GM23338 (cell line): ENCODE data around the gene PSMA8. TPM values are rescaled to one million over a fixed set of nuclear protein-coding genes. Genes with fewer than 3 reads are reported as not detected.

Source experiments
- ATAC-seq: fragments of 200-7000 bp; cut with Tn5 transposase; 3 replicates; pipeline ENCODE4 v1.9.1; 2020
- DNase-seq: peaks from one replicate; pipeline ENCODE4 v3.0.0-alpha.2; 2015; ENCODE audit warnings: low spot score
- H2AFZ ChIP-seq: fragments of 200-600 bp; sonication (generic); 2 replicates; pipeline ENCODE4 v1.8.0; 2016; ENCODE audit warnings: antibody characterized with exemption, mild to moderate bottlenecking, moderate library complexity
- H3F3A ChIP-seq: fragments of 200-600 bp; sonication (generic); replicated peaks from 2 replicates; pipeline ENCODE4 v1.8.0; 2017; ENCODE audit warnings: antibody characterized with exemption, mixed run types, low read depth
- H3K27ac ChIP-seq: fragments of 200-600 bp; sonication (generic); 2 replicates; pipeline ENCODE4 v1.6.1; 2016; ENCODE audit warnings: low read depth
- H3K27me3 ChIP-seq: fragments of 200-600 bp; sonication (generic); 2 replicates; pipeline ENCODE4 v1.8.0; 2016; ENCODE audit warnings: mild to moderate bottlenecking, mixed run types, moderate library complexity; ENCODE audit not compliant: insufficient read depth
- H3K36me3 ChIP-seq: fragments of 200-600 bp; sonication (generic); 2 replicates; pipeline ENCODE4 v1.8.0; 2016; ENCODE audit warnings: mild to moderate bottlenecking; ENCODE audit not compliant: insufficient read depth
- H3K4me1 ChIP-seq: fragments of 200-600 bp; sonication (generic); 2 replicates; pipeline ENCODE4 v1.8.0; 2016; ENCODE audit warnings: mild to moderate bottlenecking, moderate library complexity; ENCODE audit not compliant: insufficient read depth
- H3K4me2 ChIP-seq: fragments of 200-600 bp; sonication (generic); 2 replicates; pipeline ENCODE4 v1.7.1; 2017; ENCODE audit warnings: mixed run types
- H3K4me3 ChIP-seq: fragments of 200-600 bp; sonication (generic); 2 replicates; pipeline ENCODE4 v1.6.1; 2016; ENCODE audit warnings: mixed run types
- H3K79me2 ChIP-seq: fragments of 200-600 bp; sonication (generic); replicated peaks from 2 replicates; pipeline ENCODE4 v1.8.0; 2017; ENCODE audit warnings: mild to moderate bottlenecking; ENCODE audit not compliant: insufficient read depth
- H3K9me2 ChIP-seq: fragments of 200-600 bp; sonication (generic); 2 replicates; pipeline ENCODE4 v1.8.0; 2017; ENCODE audit not compliant: insufficient read depth
- H4K20me1 ChIP-seq: fragments of 200-600 bp; sonication (generic); replicated peaks from 2 replicates; pipeline ENCODE4 v1.8.0; 2017; ENCODE audit warnings: mild to moderate bottlenecking; ENCODE audit not compliant: insufficient read depth
- H3K27ac Mint-ChIP-seq: 2 replicates; pipeline ENCODE4 v1.8.0; 2020; ENCODE audit warnings: inconsistent platforms, mild to moderate bottlenecking, moderate library complexity, mixed read lengths
- H3K27me3 Mint-ChIP-seq: 3 replicates; pipeline ENCODE4 v1.8.0; 2022; ENCODE audit warnings: low read depth, mild to moderate bottlenecking, moderate library complexity, mixed read lengths, inconsistent platforms; ENCODE audit not compliant: insufficient read depth, poor library complexity
- H3K36me3 Mint-ChIP-seq: 3 replicates; pipeline ENCODE4 v1.8.0; 2021; ENCODE audit warnings: low read depth, mild to moderate bottlenecking, inconsistent platforms, moderate library complexity, mixed read lengths
- H3K4me1 Mint-ChIP-seq: 3 replicates; pipeline ENCODE4 v1.8.0; 2020; ENCODE audit warnings: mild to moderate bottlenecking, inconsistent platforms, mixed read lengths
- H3K4me3 Mint-ChIP-seq: 3 replicates; pipeline ENCODE4 v1.8.0; 2021; ENCODE audit warnings: moderate library complexity, mild to moderate bottlenecking, inconsistent platforms, mixed read lengths
- H3K9me3 Mint-ChIP-seq: 3 replicates; pipeline ENCODE4 v1.8.0; 2020; ENCODE audit warnings: moderate library complexity, mild to moderate bottlenecking, inconsistent platforms, mixed read lengths
- CTCF ChIP-seq, 2 experiments: fragments of 200-600 bp in 1 of 2; sonication (generic) in 1 of 2; conservative IDR thresholded peaks; 2 replicates each; pipeline versions ENCODE4 v1.5.1 to v1.6.1; 2016 to 2017; ENCODE audit warnings: antibody characterized with exemption in 2 of 2, low read depth in 2 of 2, mild to moderate bottlenecking in 2 of 2, moderate library complexity in 1 of 2
- REST ChIP-seq: IDR thresholded peaks from one replicate; pipeline ENCODE4 v1.6.1; 2018; ENCODE audit warnings: antibody characterized with exemption; ENCODE audit not compliant: unreplicated experiment
- STAT1 ChIP-seq: IDR thresholded peaks from one replicate; pipeline ENCODE4 v1.6.1; 2016; ENCODE audit warnings: antibody characterized with exemption; ENCODE audit not compliant: unreplicated experiment
- polyA plus RNA-seq: library from polyadenylated mRNA; unstranded; fragments of >200 nt; fragmentation: Nextera tagmentation; extraction: Ambion mirVana; gene quantifications from 2 replicates; pipeline ENCODE4 v1.2.1, GENCODE V29; 2016
- total RNA-seq: library from RNA; depleted of rRNA; stranded (reverse); fragments of >200 nt; shearing (Covaris generic); gene quantifications from 2 replicates; pipeline ENCODE4 v1.2.3, GENCODE V29; 2014
- TF ChIP-seq, protein P1 (sequence below): fragments of 250-450 bp; sonication (Bioruptor Pico); IDR thresholded peaks from 2 replicates; pipeline ENCODE4 v1.5.0; 2020; ENCODE audit warnings: mild to moderate bottlenecking, moderate library complexity

Gene PSMA8
- total and polyA plus RNA-seq, 2 experiments from 2014 or later, result not detected

- no peaks in the 10 kb centered on the region for H3K36me3 Mint-ChIP-seq
- DNase-seq (no peak), ATAC-seq (no peak)
- Histone ChIP-seq H3K4me2 (no peak overlapping the region), H3K9me2 (no peaks in the 10 kb centered on the region), H3K4me1 (no peaks in the 10 kb centered on the region), H2AFZ (peak overlapping the region; percentile 40), H4K20me1 (no peaks in the 10 kb centered on the region), H3K4me3 (no peak overlapping the region), H3K27ac (no peak overlapping the region), H3K79me2 (no peaks in the 10 kb centered on the region), H3F3A (no peaks in the 10 kb centered on the region), H3K27me3 (no peaks in the 10 kb centered on the region), H3K36me3 (no peaks in the 10 kb centered on the region)
- TF ChIP-seq STAT1 (no peak), REST (no peak), CTCF (conservative IDR thresholded peaks at IDR 0.05; ENCODE audit: low read depth in 2 of 2) (no peak)
- TF ChIP-seq, protein P1, sequence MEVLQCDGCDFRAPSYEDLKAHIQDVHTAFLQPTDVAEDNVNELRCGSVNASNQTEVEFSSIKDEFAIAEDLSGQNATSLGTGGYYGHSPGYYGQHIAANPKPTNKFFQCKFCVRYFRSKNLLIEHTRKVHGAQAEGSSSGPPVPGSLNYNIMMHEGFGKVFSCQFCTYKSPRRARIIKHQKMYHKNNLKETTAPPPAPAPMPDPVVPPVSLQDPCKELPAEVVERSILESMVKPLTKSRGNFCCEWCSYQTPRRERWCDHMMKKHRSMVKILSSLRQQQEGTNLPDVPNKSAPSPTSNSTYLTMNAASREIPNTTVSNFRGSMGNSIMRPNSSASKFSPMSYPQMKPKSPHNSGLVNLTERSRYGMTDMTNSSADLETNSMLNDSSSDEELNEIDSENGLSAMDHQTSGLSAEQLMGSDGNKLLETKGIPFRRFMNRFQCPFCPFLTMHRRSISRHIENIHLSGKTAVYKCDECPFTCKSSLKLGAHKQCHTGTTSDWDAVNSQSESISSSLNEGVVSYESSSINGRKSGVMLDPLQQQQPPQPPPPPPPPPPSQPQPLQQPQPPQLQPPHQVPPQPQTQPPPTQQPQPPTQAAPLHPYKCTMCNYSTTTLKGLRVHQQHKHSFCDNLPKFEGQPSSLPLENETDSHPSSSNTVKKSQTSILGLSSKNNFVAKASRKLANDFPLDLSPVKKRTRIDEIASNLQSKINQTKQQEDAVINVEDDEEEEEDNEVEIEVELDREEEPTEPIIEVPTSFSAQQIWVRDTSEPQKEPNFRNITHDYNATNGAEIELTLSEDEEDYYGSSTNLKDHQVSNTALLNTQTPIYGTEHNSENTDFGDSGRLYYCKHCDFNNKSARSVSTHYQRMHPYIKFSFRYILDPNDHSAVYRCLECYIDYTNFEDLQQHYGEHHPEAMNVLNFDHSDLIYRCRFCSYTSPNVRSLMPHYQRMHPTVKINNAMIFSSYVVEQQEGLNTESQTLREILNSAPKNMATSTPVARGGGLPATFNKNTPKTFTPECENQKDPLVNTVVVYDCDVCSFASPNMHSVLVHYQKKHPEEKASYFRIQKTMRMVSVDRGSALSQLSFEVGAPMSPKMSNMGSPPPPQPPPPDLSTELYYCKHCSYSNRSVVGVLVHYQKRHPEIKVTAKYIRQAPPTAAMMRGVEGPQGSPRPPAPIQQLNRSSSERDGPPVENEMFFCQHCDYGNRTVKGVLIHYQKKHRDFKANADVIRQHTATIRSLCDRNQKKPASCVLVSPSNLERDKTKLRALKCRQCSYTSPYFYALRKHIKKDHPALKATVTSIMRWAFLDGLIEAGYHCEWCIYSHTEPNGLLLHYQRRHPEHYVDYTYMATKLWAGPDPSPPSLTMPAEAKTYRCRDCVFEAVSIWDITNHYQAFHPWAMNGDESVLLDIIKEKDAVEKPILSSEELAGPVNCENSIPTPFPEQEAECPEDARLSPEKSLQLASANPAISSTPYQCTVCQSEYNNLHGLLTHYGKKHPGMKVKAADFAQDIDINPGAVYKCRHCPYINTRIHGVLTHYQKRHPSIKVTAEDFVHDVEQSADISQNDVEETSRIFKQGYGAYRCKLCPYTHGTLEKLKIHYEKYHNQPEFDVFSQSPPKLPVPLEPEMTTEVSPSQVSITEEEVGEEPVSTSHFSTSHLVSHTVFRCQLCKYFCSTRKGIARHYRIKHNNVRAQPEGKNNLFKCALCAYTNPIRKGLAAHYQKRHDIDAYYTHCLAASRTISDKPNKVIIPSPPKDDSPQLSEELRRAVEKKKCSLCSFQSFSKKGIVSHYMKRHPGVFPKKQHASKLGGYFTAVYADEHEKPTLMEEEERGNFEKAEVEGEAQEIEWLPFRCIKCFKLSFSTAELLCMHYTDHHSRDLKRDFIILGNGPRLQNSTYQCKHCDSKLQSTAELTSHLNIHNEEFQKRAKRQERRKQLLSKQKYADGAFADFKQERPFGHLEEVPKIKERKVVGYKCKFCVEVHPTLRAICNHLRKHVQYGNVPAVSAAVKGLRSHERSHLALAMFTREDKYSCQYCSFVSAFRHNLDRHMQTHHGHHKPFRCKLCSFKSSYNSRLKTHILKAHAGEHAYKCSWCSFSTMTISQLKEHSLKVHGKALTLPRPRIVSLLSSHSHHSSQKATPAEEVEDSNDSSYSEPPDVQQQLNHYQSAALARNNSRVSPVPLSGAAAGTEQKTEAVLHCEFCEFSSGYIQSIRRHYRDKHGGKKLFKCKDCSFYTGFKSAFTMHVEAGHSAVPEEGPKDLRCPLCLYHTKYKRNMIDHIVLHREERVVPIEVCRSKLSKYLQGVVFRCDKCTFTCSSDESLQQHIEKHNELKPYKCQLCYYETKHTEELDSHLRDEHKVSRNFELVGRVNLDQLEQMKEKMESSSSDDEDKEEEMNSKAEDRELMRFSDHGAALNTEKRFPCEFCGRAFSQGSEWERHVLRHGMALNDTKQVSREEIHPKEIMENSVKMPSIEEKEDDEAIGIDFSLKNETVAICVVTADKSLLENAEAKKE, result no peak
- H3K27ac Mint-ChIP-seq, result no peak overlapping the region
- H3K4me1 Mint-ChIP-seq, result no peaks in the 10 kb centered on the region; the same call in 2 of the 3 replicates
- H3K27me3 Mint-ChIP-seq, result no peaks in the 10 kb centered on the region
- H3K4me3 Mint-ChIP-seq, result no peak overlapping the region
- no peaks in the 10 kb centered on the region for H3K9me3 Mint-ChIP-seq
These were observed 81.7 kb downstream of the PSMA8 start for GRCh38 chr18:26215247-26215970.
